ENCODE data around the gene ELL.

- TF ChIP-seq CTCF (IDR thresholded peaks at IDR 0.05; ENCODE audit: low read depth, low read length, poor library complexity, severe bottlenecking) (no peak), EZH2phosphoT487 (IDR thresholded peaks at IDR 0.05; ENCODE audit: borderline replicate concordance, low read length) (no peak)
These were observed 37.8 kb upstream of the ELL start for GRCh38 chr19:18559685-18560084.
